HG02885 (cell line): Measurements from ENCODE around the gene SPRR4.

Source experiments
- ATAC-seq: cut with Tn5 transposase; IDR thresholded peaks from one replicate; pipeline ENCODE4 v1.9.1; 2021; ENCODE audit warnings: mild to moderate bottlenecking; ENCODE audit not compliant: unreplicated experiment, poor library complexity

SPRR4 gene

GRCh38 chr1:152970495-152970894, at the start of gene SPRR4:
TSS of gene SPRR4 (plus strand) at chr1:152970648. CDS start at chr1:152971891, 1,243 bp downstream.
- no peak for ATAC-seq

- no peak for ATAC-seq
Measured at GRCh38 chr1:152924191-152924590, 46.3 kb upstream of the SPRR4 start.

GRCh38 chr1:152926091-152926490, 44.4 kb upstream of the SPRR4 start:
- peak; percentile 68 for ATAC-seq

- no peak for ATAC-seq
Measured at GRCh38 chr1:152928671-152929070, 41.8 kb upstream of the SPRR4 start.

- ATAC-seq = no peak
Measured at GRCh38 chr1:152932170-152932811, 38.2 kb upstream of the SPRR4 start.

- no peak for ATAC-seq
Measured at GRCh38 chr1:152933196-152933595, 37.3 kb upstream of the SPRR4 start.

GRCh38 chr1:152940614-152941013, 29.8 kb upstream of the SPRR4 start:
- ATAC-seq = no peak

GRCh38 chr1:152941037-152941711, 29.3 kb upstream of the SPRR4 start:
- no peak for ATAC-seq

GRCh38 chr1:152942161-152942560, 28.3 kb upstream of the SPRR4 start:
- no peak for ATAC-seq

- ATAC-seq = no peak
Measured at GRCh38 chr1:152946248-152946647, 24.2 kb upstream of the SPRR4 start.

GRCh38 chr1:152946651-152947256, 23.7 kb upstream of the SPRR4 start, which contains the start of gene SPRR5:
TSS of gene SPRR5 (plus strand) at chr1:152947206. CDS start at chr1:152948555, 1,349 bp downstream.
- ATAC-seq = no peak

- no peak for ATAC-seq
Measured at GRCh38 chr1:152951711-152952110, 18.7 kb upstream of the SPRR4 start.

GRCh38 chr1:152953761-152954160, 16.7 kb upstream of the SPRR4 start:
- no peak for ATAC-seq

GRCh38 chr1:152954436-152954835, 16.0 kb upstream of the SPRR4 start:
- ATAC-seq = no peak

GRCh38 chr1:152957561-152957960, 12.9 kb upstream of the SPRR4 start:
- no peak for ATAC-seq

- no peak for ATAC-seq
Measured at GRCh38 chr1:152959273-152959672, 11.2 kb upstream of the SPRR4 start.

GRCh38 chr1:152959801-152960451, 10.5 kb upstream of the SPRR4 start:
- no peak for ATAC-seq

GRCh38 chr1:152960452-152961044, 9.9 kb upstream of the SPRR4 start:
- no peak for ATAC-seq

- ATAC-seq = no peak
Measured at GRCh38 chr1:152961226-152961891, 9.1 kb upstream of the SPRR4 start.

GRCh38 chr1:152962876-152963415, 7.5 kb upstream of the SPRR4 start:
- ATAC-seq = no peak
